GM23338 (cell line): ENCODE data around the gene NRP2. TPM values are rescaled to one million over a fixed set of nuclear protein-coding genes. Genes with fewer than 3 reads are reported as not detected.

Source experiments
- ATAC-seq: fragments of 200-7000 bp; cut with Tn5 transposase; 3 replicates; pipeline ENCODE4 v1.9.1; 2020
- DNase-seq: peaks from one replicate; pipeline ENCODE4 v3.0.0-alpha.2; 2015; ENCODE audit warnings: low spot score
- H2AFZ ChIP-seq: fragments of 200-600 bp; sonication (generic); 2 replicates; pipeline ENCODE4 v1.8.0; 2016; ENCODE audit warnings: antibody characterized with exemption, mild to moderate bottlenecking, moderate library complexity
- H3F3A ChIP-seq: fragments of 200-600 bp; sonication (generic); replicated peaks from 2 replicates; pipeline ENCODE4 v1.8.0; 2017; ENCODE audit warnings: antibody characterized with exemption, mixed run types, low read depth
- H3K27ac ChIP-seq: fragments of 200-600 bp; sonication (generic); 2 replicates; pipeline ENCODE4 v1.6.1; 2016; ENCODE audit warnings: low read depth
- H3K27me3 ChIP-seq: fragments of 200-600 bp; sonication (generic); 2 replicates; pipeline ENCODE4 v1.8.0; 2016; ENCODE audit warnings: mild to moderate bottlenecking, mixed run types, moderate library complexity; ENCODE audit not compliant: insufficient read depth
- H3K36me3 ChIP-seq: fragments of 200-600 bp; sonication (generic); 2 replicates; pipeline ENCODE4 v1.8.0; 2016; ENCODE audit warnings: mild to moderate bottlenecking; ENCODE audit not compliant: insufficient read depth
- H3K4me1 ChIP-seq: fragments of 200-600 bp; sonication (generic); 2 replicates; pipeline ENCODE4 v1.8.0; 2016; ENCODE audit warnings: mild to moderate bottlenecking, moderate library complexity; ENCODE audit not compliant: insufficient read depth
- H3K4me2 ChIP-seq: fragments of 200-600 bp; sonication (generic); 2 replicates; pipeline ENCODE4 v1.7.1; 2017; ENCODE audit warnings: mixed run types
- H3K4me3 ChIP-seq: fragments of 200-600 bp; sonication (generic); 2 replicates; pipeline ENCODE4 v1.6.1; 2016; ENCODE audit warnings: mixed run types
- H3K79me2 ChIP-seq: fragments of 200-600 bp; sonication (generic); replicated peaks from 2 replicates; pipeline ENCODE4 v1.8.0; 2017; ENCODE audit warnings: mild to moderate bottlenecking; ENCODE audit not compliant: insufficient read depth
- H3K9me2 ChIP-seq: fragments of 200-600 bp; sonication (generic); 2 replicates; pipeline ENCODE4 v1.8.0; 2017; ENCODE audit not compliant: insufficient read depth
- H4K20me1 ChIP-seq: fragments of 200-600 bp; sonication (generic); replicated peaks from 2 replicates; pipeline ENCODE4 v1.8.0; 2017; ENCODE audit warnings: mild to moderate bottlenecking; ENCODE audit not compliant: insufficient read depth
- H3K27ac Mint-ChIP-seq: 2 replicates; pipeline ENCODE4 v1.8.0; 2020; ENCODE audit warnings: inconsistent platforms, mild to moderate bottlenecking, moderate library complexity, mixed read lengths
- H3K27me3 Mint-ChIP-seq: 3 replicates; pipeline ENCODE4 v1.8.0; 2022; ENCODE audit warnings: low read depth, mild to moderate bottlenecking, moderate library complexity, mixed read lengths, inconsistent platforms; ENCODE audit not compliant: insufficient read depth, poor library complexity
- H3K36me3 Mint-ChIP-seq: 3 replicates; pipeline ENCODE4 v1.8.0; 2021; ENCODE audit warnings: low read depth, mild to moderate bottlenecking, inconsistent platforms, moderate library complexity, mixed read lengths
- H3K4me1 Mint-ChIP-seq: 3 replicates; pipeline ENCODE4 v1.8.0; 2020; ENCODE audit warnings: mild to moderate bottlenecking, inconsistent platforms, mixed read lengths
- H3K4me3 Mint-ChIP-seq: 3 replicates; pipeline ENCODE4 v1.8.0; 2021; ENCODE audit warnings: moderate library complexity, mild to moderate bottlenecking, inconsistent platforms, mixed read lengths
- H3K9me3 Mint-ChIP-seq: 3 replicates; pipeline ENCODE4 v1.8.0; 2020; ENCODE audit warnings: moderate library complexity, mild to moderate bottlenecking, inconsistent platforms, mixed read lengths
- EZH2 ChIP-seq: fragments of 200-600 bp; sonication (generic); IDR thresholded peaks from one replicate; pipeline ENCODE4 v1.8.0; 2017; ENCODE audit warnings: antibody characterized with exemption, mild to moderate bottlenecking, low read depth; ENCODE audit not compliant: unreplicated experiment
- POLR2AphosphoS5 ChIP-seq: IDR thresholded peaks from 2 replicates; pipeline ENCODE4 v1.6.1; 2016; ENCODE audit warnings: antibody characterized with exemption, low read depth
- STAT1 ChIP-seq: IDR thresholded peaks from one replicate; pipeline ENCODE4 v1.6.1; 2016; ENCODE audit warnings: antibody characterized with exemption; ENCODE audit not compliant: unreplicated experiment
- polyA plus RNA-seq: library from polyadenylated mRNA; unstranded; fragments of >200 nt; fragmentation: Nextera tagmentation; extraction: Ambion mirVana; gene quantifications from 2 replicates; pipeline ENCODE4 v1.2.1, GENCODE V29; 2016
- total RNA-seq: library from RNA; depleted of rRNA; stranded (reverse); fragments of >200 nt; shearing (Covaris generic); gene quantifications from 2 replicates; pipeline ENCODE4 v1.2.3, GENCODE V29; 2014
- TF ChIP-seq, protein P1 (sequence below): IDR thresholded peaks from one replicate; pipeline ENCODE4 v1.6.1; 2018; ENCODE audit warnings: antibody characterized with exemption; ENCODE audit not compliant: unreplicated experiment
- TF ChIP-seq, protein P2 (sequence below), 2 experiments: fragments of 200-600 bp in 1 of 2; sonication (generic) in 1 of 2; conservative IDR thresholded peaks; 2 replicates each; pipeline versions ENCODE4 v1.5.1 to v1.6.1; 2016 to 2017; ENCODE audit warnings: antibody characterized with exemption in 2 of 2, low read depth in 2 of 2, mild to moderate bottlenecking in 2 of 2, moderate library complexity in 1 of 2

NRP2 gene
- total and polyA plus RNA-seq, 2 experiments from 2014 or later, result 18.4 to 22.0 TPM

GRCh38 chr2:205683502-205684367, 1.4 kb downstream of the NRP2 start:
- no peaks in the 10 kb centered on the region; the same call in 1 of the 2 replicates for H3K9me2 ChIP-seq
- DNase-seq (no peak), ATAC-seq (no peak)
- peak overlapping the region; percentile 99 for H3K4me2 ChIP-seq
- H3K27ac ChIP-seq, result no peak overlapping the region
- Mint-ChIP-seq H3K9me3 (no peaks in the 10 kb centered on the region; the same call in 2 of the 3 replicates), H3K36me3 (peaks cover 7% of the 10 kb centered on the region; the same call in 1 of the 3 replicates), H3K4me3 (peak overlapping the region; percentile 84), H3K27ac (no peak overlapping the region), H3K27me3 (peaks cover 45% of the 10 kb centered on the region), H3K4me1 (peaks cover 66% of the 10 kb centered on the region)
- peak overlapping the region; percentile 84 for H3K4me3 ChIP-seq
- TF ChIP-seq, protein P1, sequence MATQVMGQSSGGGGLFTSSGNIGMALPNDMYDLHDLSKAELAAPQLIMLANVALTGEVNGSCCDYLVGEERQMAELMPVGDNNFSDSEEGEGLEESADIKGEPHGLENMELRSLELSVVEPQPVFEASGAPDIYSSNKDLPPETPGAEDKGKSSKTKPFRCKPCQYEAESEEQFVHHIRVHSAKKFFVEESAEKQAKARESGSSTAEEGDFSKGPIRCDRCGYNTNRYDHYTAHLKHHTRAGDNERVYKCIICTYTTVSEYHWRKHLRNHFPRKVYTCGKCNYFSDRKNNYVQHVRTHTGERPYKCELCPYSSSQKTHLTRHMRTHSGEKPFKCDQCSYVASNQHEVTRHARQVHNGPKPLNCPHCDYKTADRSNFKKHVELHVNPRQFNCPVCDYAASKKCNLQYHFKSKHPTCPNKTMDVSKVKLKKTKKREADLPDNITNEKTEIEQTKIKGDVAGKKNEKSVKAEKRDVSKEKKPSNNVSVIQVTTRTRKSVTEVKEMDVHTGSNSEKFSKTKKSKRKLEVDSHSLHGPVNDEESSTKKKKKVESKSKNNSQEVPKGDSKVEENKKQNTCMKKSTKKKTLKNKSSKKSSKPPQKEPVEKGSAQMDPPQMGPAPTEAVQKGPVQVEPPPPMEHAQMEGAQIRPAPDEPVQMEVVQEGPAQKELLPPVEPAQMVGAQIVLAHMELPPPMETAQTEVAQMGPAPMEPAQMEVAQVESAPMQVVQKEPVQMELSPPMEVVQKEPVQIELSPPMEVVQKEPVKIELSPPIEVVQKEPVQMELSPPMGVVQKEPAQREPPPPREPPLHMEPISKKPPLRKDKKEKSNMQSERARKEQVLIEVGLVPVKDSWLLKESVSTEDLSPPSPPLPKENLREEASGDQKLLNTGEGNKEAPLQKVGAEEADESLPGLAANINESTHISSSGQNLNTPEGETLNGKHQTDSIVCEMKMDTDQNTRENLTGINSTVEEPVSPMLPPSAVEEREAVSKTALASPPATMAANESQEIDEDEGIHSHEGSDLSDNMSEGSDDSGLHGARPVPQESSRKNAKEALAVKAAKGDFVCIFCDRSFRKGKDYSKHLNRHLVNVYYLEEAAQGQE, result no peak
- TF ChIP-seq, protein P2, sequence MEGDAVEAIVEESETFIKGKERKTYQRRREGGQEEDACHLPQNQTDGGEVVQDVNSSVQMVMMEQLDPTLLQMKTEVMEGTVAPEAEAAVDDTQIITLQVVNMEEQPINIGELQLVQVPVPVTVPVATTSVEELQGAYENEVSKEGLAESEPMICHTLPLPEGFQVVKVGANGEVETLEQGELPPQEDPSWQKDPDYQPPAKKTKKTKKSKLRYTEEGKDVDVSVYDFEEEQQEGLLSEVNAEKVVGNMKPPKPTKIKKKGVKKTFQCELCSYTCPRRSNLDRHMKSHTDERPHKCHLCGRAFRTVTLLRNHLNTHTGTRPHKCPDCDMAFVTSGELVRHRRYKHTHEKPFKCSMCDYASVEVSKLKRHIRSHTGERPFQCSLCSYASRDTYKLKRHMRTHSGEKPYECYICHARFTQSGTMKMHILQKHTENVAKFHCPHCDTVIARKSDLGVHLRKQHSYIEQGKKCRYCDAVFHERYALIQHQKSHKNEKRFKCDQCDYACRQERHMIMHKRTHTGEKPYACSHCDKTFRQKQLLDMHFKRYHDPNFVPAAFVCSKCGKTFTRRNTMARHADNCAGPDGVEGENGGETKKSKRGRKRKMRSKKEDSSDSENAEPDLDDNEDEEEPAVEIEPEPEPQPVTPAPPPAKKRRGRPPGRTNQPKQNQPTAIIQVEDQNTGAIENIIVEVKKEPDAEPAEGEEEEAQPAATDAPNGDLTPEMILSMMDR (conservative IDR thresholded peaks at IDR 0.05; ENCODE audit: low read depth in 2 of 2), result no peak
- TF ChIP-seq EZH2, result peak; percentile 40
- H3K27me3 ChIP-seq, result peaks cover 64% of the 10 kb centered on the region
- no peaks in the 10 kb centered on the region for H3K36me3 ChIP-seq
- H2AFZ ChIP-seq, result no peak overlapping the region
- H3F3A ChIP-seq, result no peaks in the 10 kb centered on the region; the same call in 1 of the 2 replicates
- peaks cover 40% of the 10 kb centered on the region for H3K79me2 ChIP-seq
- peaks cover 48% of the 10 kb centered on the region for H3K4me1 ChIP-seq
- H4K20me1 ChIP-seq, result 0 out of 2 replicates have a peak, but pooled peaks cover 5% of the 10 kb centered on the region

- H3K4me1 ChIP-seq, result peaks cover 49% of the 10 kb centered on the region
- ATAC-seq (peak; percentile 4), DNase-seq (peak; percentile 55)
- H3F3A ChIP-seq, result no peaks in the 10 kb centered on the region; the same call in 1 of the 2 replicates
- Mint-ChIP-seq H3K27me3 (peaks cover 44% of the 10 kb centered on the region), H3K27ac (0 out of 2 replicates have a peak overlapping the region, but pooled peaks have one; percentile 43), H3K36me3 (peaks cover 7% of the 10 kb centered on the region), H3K4me1 (peaks cover 64% of the 10 kb centered on the region), H3K4me3 (peak overlapping the region; percentile 84), H3K9me3 (no peaks in the 10 kb centered on the region; the same call in 2 of the 3 replicates)
- H4K20me1 ChIP-seq, result 0 out of 2 replicates have a peak, but pooled peaks cover 5% of the 10 kb centered on the region
- TF ChIP-seq STAT1, result no peak
- 0 out of 2 replicates have a peak, but pooled peaks have one; percentile 12 for TF ChIP-seq POLR2AphosphoS5
- peaks cover 40% of the 10 kb centered on the region for H3K79me2 ChIP-seq
- peaks cover 64% of the 10 kb centered on the region for H3K27me3 ChIP-seq
- no peaks in the 10 kb centered on the region; the same call in 1 of the 2 replicates for H3K9me2 ChIP-seq
- peak overlapping the region; percentile 99 for H3K4me2 ChIP-seq
- peak overlapping the region; percentile 84 for H3K4me3 ChIP-seq
- no peaks in the 10 kb centered on the region for H3K36me3 ChIP-seq
- peak overlapping the region; percentile 96 for H2AFZ ChIP-seq
- H3K27ac ChIP-seq, result no peak overlapping the region
Observed at GRCh38 chr2:205684871-205685313, 2.6 kb downstream of the NRP2 start.
